B cell (primary cell): ENCODE results near the gene DOCK3. TPM values are rescaled to one million over a fixed set of nuclear protein-coding genes. Genes with fewer than 3 reads are reported as not detected.

ENCODE experiments used
- ATAC-seq: fragments of 200-7000 bp; cut with Tn5 transposase; one replicate; pipeline ENCODE4 v1.10.0; 2021; ENCODE audit warnings: low read depth, mild to moderate bottlenecking, moderate number of reproducible peaks, moderate library complexity
- CTCF ChIA-PET: fragments of 350-600 bp; sonication (Branson Sonifier 250); formaldehyde crosslinking; loops from one replicate; lab custom pipeline; 2021; ENCODE audit warnings: antibody characterized with exemption, inconsistent platforms; lab: Charles Lee
- POLR2A ChIA-PET: fragments of 350-600 bp; sonication (Branson Sonifier 250); formaldehyde crosslinking; loops from one replicate; lab custom pipeline; 2021; ENCODE audit warnings: antibody characterized with exemption; lab: Charles Lee
- DNase-seq: peaks from one replicate; pipeline ENCODE4 v3.0.0; 2013
- H2AFZ ChIP-seq: 2 replicates; pipeline ENCODE4 v1.6.1; 2012; ENCODE audit warnings: mild to moderate bottlenecking, low read depth, low read length; ENCODE audit not compliant: insufficient read depth, poor library complexity, severe bottlenecking
- H3K27ac ChIP-seq, 2 donors: 1 replicate in 1 of 2; 2 replicates in 1 of 2; pipeline ENCODE4 v1.5.1; 2012 to 2013; ENCODE audit warnings: low read length in 2 of 2, mild to moderate bottlenecking in 2 of 2, moderate library complexity in 1 of 2
- H3K27me3 ChIP-seq, 4 experiments: fragments of 200-600 bp in 1 of 4; sonication (generic) in 1 of 4; replicated peaks in 1 of 4; 1 replicate in 2 of 4; 2 replicates in 2 of 4; pipeline versions ENCODE4 v1.6.1 to v1.7.0; 2013 to 2016; ENCODE audit warnings: low read length in 3 of 4, mild to moderate bottlenecking in 2 of 4, mixed read lengths in 1 of 4, moderate library complexity in 1 of 4; ENCODE audit not compliant: insufficient read depth in 4 of 4, control insufficient read depth in 3 of 4; ENCODE audit errors: control extremely low read depth in 1 of 4
- H3K36me3 ChIP-seq, 2 experiments: replicated peaks in 1 of 2; 1 replicate in 1 of 2; 2 replicates in 1 of 2; pipeline versions ENCODE4 v1.6.1 to v1.7.1; 2013; ENCODE audit warnings: low read length in 1 of 2; ENCODE audit not compliant: insufficient read depth in 2 of 2, control insufficient read depth in 1 of 2; ENCODE audit errors: control extremely low read depth in 1 of 2, extremely low read depth in 1 of 2
- H3K4me1 ChIP-seq, 2 donors: fragments of 200-600 bp in 1 of 2; sonication (generic) in 1 of 2; 1 replicate in 1 of 2; 2 replicates in 1 of 2; pipeline versions ENCODE4 v1.5.1 to v1.6.1; 2013 to 2017; ENCODE audit warnings: low read length in 2 of 2; ENCODE audit not compliant: control insufficient read depth in 2 of 2, insufficient read depth in 2 of 2
- H3K4me2 ChIP-seq: replicated peaks from 2 replicates; pipeline ENCODE3; 2012; ENCODE audit warnings: mild to moderate bottlenecking, low read depth, low read length; ENCODE audit not compliant: poor library complexity, severe bottlenecking
- H3K4me3 ChIP-seq, 5 experiments: fragments of 200-600 bp in 1 of 5; sonication (generic) in 1 of 5; 1 replicate in 3 of 5; 2 replicates in 2 of 5; pipeline versions ENCODE4 v1.5.1 to v1.7.0; 2011 to 2016; ENCODE audit warnings: low read length in 4 of 5, mild to moderate bottlenecking in 4 of 5, low read depth in 2 of 5, control low read depth in 1 of 5, moderate library complexity in 1 of 5; ENCODE audit not compliant: insufficient read depth in 1 of 5; ENCODE audit errors: control extremely low read depth in 1 of 5, extremely low read depth in 1 of 5
- H3K79me2 ChIP-seq: fragments of 200-600 bp; sonication (generic); one replicate; pipeline ENCODE4 v1.6.0; 2016; ENCODE audit warnings: low read length; ENCODE audit not compliant: control insufficient read depth, insufficient read depth
- H3K9ac ChIP-seq: fragments of 200-600 bp; sonication (generic); 2 replicates; pipeline ENCODE4 v1.6.1; 2017; ENCODE audit warnings: mild to moderate bottlenecking, low read length, moderate library complexity
- H3K9me3 ChIP-seq, 3 donors: one replicate each; pipeline versions ENCODE4 v1.6.1 to v1.7.1; 2013; ENCODE audit warnings: low read length in 2 of 3; ENCODE audit not compliant: control insufficient read depth in 2 of 3, insufficient read depth in 1 of 3; ENCODE audit errors: control extremely low read depth in 1 of 3
- H4K20me1 ChIP-seq: 2 replicates; pipeline ENCODE4 v1.6.0; 2012; ENCODE audit warnings: mild to moderate bottlenecking, low read length; ENCODE audit not compliant: insufficient read depth, control insufficient read depth, poor library complexity, severe bottlenecking
- H3K27ac Mint-ChIP-seq: one replicate; pipeline ENCODE4 v1.8.0; 2021; ENCODE audit warnings: mixed read lengths
- H3K27me3 Mint-ChIP-seq: one replicate; pipeline ENCODE4 v1.8.0; 2021; ENCODE audit warnings: mixed read lengths
- H3K4me1 Mint-ChIP-seq: one replicate; pipeline ENCODE4 v1.8.0; 2021; ENCODE audit warnings: mixed read lengths
- H3K4me3 Mint-ChIP-seq: one replicate; pipeline ENCODE4 v1.8.0; 2021; ENCODE audit warnings: mixed read lengths
- H3K9me3 Mint-ChIP-seq: one replicate; pipeline ENCODE4 v1.8.0; 2022; ENCODE audit warnings: mixed read lengths; ENCODE audit not compliant: insufficient read depth
- CTCF ChIP-seq: fragments of 200-600 bp; IDR thresholded peaks from one replicate; pipeline ENCODE4 v1.8.0; 2022; ENCODE audit warnings: antibody characterized with exemption, mild to moderate bottlenecking
- EZH2 ChIP-seq: IDR thresholded peaks from 2 replicates; pipeline ENCODE4 v1.6.1; 2012; ENCODE audit warnings: borderline replicate concordance, low read depth, mild to moderate bottlenecking, moderate library complexity, low read length; ENCODE audit not compliant: insufficient read depth, poor library complexity, severe bottlenecking
- WGBS: methylation state at CpG from one replicate; pipeline ENCODE4 v1.1.5; 2013; ENCODE audit warnings: missing lambda C conversion rate; ENCODE audit not compliant: insufficient coverage; 5-methylcytosine and 5-hydroxymethylcytosine counted together
- intact Hi-C: fragments of 100-400 bp; cut with micrococcal nuclease; formaldehyde crosslinking; loops from one replicate; pipeline ENCODE4 v1.10.0; 2022
- polyA plus RNA-seq: library from polyadenylated mRNA; depleted of rRNA; stranded (reverse); fragments of >200 nt; gene quantifications from 2 replicates; pipeline ENCODE4 v1.2.3, GENCODE V29; 2012
- total RNA-seq, 2 donors: library from RNA; stranded (reverse); fragments of 120-200 nt in 1 of 2; gene quantifications; 1 replicate in 1 of 2; 2 replicates in 1 of 2; pipeline versions ENCODE4 v1.2.3 to v1.2.4, GENCODE V29; 2013 to 2022

The DOCK3 gene
- total and polyA plus RNA-seq, 2 donors (not counting 1 experiment from before 2014, with no cell fraction given): 0.06 to 0.30 TPM

- Histone ChIP-seq H2AFZ (no peak overlapping the region), H3K4me3 (no peak overlapping the region), H3K4me2 (peak overlapping the region; percentile 87), H3K27ac (peak overlapping the region in 1 of 2 donors; percentile 95), H3K4me1 (peaks cover 21 to 27% of the 10 kb centered on the region in 2 donors), H3K79me2 (peaks cover 41% of the 10 kb centered on the region), H3K9me3 (no peaks in the 10 kb centered on the region), H4K20me1 (peaks cover 7% of the 10 kb centered on the region), H3K36me3 (peaks cover 0 to 8% of the 10 kb centered on the region in 2 experiments), H3K9ac (no peak overlapping the region), H3K27me3 (peaks cover 0 to 18% (median 2%) of the 10 kb centered on the region in 4 experiments)
- Mint-ChIP-seq H3K27ac (no peak overlapping the region), H3K9me3 (no peaks in the 10 kb centered on the region), H3K4me1 (peaks cover 35% of the 10 kb centered on the region), H3K27me3 (peaks cover 10% of the 10 kb centered on the region), H3K4me3 (peak overlapping the region; percentile 99)
- ATAC-seq (no peak), DNase-seq (no peak)
- intact Hi-C loops: loop anchor here (10.0 kb wide), 1 partner anchor 1088 kb away; the partner anchor contains the start of genes HYAL3, IFRD2 and NAA80
- TF ChIP-seq EZH2 (no peak), CTCF (no peak)
- CTCF ChIA-PET: interaction anchor here (0.6 to 8.6 kb wide), 4 partner anchors 52 to 769 kb away, joined by 3 to 67 read pairs (median 6); partner anchors contain the start of genes CISH and MAPKAPK3
- WGBS: 100% methylated on average over 3 of the region's 3 CpGs
- POLR2A ChIA-PET: no interaction called here
Observed at GRCh38 chr3:51382947-51383578, 708.3 kb downstream of the DOCK3 start.
